Stimulated activated CD4-positive, alpha-beta T cell treated with anti-CD3 and anti-CD28 coated beads, Interleukin-4, amount 100 ng/mL, for 48 hours (primary cell): ENCODE measurements around the gene NOL4L.

ENCODE experiments used
- DNase-seq, 2 donors: peaks; one replicate each; pipeline ENCODE4 v3.0.0-alpha.2; 2020; ENCODE audit warnings: low read depth in 2 of 2

The NOL4L gene

GRCh38 chr20:32458837-32459220 is 126.3 kb downstream of the NOL4L start:
- no peak for DNase-seq

GRCh38 chr20:32458061-32458836 is 126.9 kb downstream of the NOL4L start:
- DNase-seq: no peak

- DNase-seq: no peak
Measured at GRCh38 chr20:32457479-32457986, 127.6 kb downstream of the NOL4L start.

- DNase-seq: peak in 1 of 2 donors; percentile 22
Measured at GRCh38 chr20:32456869-32457478, 128.2 kb downstream of the NOL4L start.

DNA sequence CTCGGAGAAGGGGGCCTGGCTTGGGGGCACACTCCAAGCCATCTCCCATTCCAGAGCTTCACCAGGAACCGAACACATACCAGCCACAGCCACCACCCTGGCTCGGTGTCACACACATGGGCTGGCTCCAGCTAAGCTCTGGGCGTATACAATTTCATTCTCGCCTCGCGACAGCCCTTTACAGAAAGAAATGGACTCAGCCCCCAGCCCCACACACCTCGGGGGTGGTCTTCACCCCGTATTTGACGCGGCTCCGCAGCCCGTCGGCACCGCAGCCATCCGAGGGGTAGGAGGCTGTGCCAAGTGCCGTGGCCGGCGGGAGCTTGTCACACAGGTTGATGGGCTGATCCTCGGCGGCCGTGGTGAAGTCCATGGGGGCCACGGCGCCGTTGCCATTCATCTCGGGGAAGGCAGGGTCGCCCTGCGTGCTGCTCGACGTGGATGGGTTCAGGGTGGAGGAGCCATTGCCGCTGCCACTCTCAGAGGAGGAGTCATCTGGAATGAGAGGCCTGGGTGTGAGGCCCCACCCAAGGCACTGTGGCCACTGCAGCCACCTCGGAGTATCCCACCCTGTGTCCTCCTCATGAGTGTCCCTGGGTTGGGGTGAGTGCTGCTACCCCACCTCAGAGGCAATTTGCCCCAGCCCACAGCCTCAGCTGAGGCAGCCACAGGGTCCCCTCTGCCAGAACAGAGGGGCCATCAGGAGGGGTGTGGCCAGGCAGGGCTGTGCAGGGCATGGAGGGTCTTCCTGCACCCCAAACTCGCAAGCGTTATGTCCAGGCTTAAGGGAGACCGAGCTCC is 129.0 kb downstream of the NOL4L start:
- no peak for DNase-seq

DNA sequence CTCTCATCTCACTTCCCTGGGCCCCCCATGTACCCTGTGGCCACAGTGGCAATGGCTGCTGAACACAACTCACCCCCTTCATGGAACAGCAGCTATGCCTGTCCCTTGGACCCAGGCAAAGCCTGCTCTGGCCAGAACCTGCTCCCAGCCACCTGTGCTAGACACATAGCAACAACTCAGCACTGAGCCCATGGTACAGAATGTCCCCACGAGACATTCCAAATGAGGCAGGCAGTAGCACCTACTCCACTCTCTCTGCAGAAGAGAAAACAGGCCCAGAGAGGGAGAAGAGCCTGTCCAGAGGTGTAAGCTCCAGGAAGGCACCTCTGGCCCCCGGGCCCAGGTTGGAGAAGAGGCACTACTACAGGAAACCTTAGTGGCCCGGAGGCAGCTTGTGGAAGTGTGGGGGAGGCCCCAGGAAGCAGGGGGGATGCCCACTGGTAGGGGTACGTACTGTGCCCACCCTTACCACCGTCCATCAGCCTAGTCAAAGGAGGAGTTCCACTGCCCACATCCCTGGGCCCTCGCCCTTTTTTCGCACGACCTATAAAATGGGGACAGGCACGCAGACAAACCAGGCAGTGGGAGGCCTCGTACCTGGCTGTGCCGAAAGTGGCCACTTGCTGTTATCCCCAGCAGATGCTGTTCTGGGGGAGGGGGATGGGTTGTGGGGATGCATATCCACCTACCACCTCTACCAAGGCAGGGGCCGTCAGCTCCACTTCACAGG is 129.8 kb downstream of the NOL4L start:
- DNase-seq: no peak

- no peak for DNase-seq
Measured at GRCh38 chr20:32454164-32455145, 130.7 kb downstream of the NOL4L start.

- no peak for DNase-seq
Measured at GRCh38 chr20:32453467-32454163, 131.5 kb downstream of the NOL4L start.

DNA sequence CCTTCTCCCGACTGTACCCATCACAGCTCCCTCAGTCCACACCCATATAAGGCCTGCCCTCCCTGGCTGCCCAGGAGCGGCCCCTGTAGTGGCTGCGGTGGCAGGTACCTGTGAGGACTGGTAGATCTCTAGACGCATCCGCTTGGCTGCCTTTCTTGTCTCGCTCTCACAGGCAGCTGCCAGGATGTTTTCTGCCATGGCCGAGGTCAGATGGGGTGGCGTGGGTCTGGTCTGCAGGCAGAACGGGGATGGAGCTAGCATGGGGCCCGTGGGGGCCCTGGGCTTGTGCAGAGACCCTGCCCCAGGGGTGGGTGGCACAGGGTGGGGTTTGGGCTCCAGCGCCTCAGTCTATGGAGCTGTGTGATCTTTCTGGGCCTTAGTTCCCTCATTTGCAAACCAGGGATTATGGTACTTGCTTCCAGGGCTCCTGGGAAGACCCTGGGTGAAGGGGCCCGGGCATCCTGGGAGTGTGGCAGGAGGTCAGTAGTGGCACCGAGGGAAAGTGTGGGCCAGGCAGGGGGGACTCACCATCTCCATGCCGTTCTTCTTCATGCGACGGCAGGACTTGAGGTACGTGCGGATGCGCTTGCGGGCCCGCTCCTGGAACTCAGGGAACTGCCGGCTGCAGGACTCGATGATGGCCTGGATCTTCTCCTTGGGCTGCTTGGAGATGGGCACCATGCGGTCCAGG is 132.2 kb downstream of the NOL4L start:
- DNase-seq: no peak

- no peak for DNase-seq
Measured at GRCh38 chr20:32451682-32452461, 133.3 kb downstream of the NOL4L start.

- DNase-seq: no peak
Measured at GRCh38 chr20:32451340-32451681, 133.8 kb downstream of the NOL4L start.

GRCh38 chr20:32450484-32451061 is 134.6 kb downstream of the NOL4L start:
- DNase-seq: no peak

DNA sequence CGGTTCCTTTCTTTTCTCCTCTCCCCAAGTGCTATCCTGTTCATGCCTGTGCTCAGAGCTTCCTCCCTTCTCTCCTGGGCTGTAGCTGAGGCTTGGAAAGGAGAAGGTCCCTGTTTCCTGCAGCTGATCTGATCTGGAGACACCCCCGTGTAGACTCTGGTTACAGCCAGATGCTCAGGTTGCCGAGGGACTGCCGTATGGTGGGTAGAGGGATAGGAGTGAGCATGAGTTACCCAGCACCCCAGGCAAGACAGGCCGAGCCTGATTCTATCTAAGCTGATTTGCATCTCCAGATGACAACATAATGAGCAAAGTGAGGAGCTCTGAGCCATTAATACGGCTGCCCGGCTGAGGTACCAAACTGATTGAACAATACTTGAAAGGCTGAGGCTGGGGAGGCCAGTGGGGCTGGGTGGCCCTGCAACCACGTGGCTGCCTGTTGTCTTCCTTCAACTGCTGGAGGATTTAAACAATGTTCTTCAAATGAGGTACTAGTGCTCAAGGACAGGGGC is 135.2 kb downstream of the NOL4L start:
- no peak for DNase-seq

GRCh38 chr20:32449057-32449889 is 135.9 kb downstream of the NOL4L start:
- DNase-seq: no peak

GRCh38 chr20:32448306-32449056 is 136.7 kb downstream of the NOL4L start:
- DNase-seq: no peak
